Measurements from ENCODE around the gene HMHB1.

- TF ChIP-seq POLR2A (IDR thresholded peaks at IDR 0.05; ENCODE audit: low read length) (no peak), GATA1 (IDR thresholded peaks at IDR 0.05; ENCODE audit: low read depth, low read length) (no peak)
Observed at GRCh38 chr5:143819716-143820115, 7.8 kb downstream of the HMHB1 start.
